Naive thymus-derived CD8-positive, alpha-beta T cell (primary cell): Measurements from ENCODE around the gene ANXA11. TPM values are rescaled to one million over a fixed set of nuclear protein-coding genes. Genes with fewer than 3 reads are reported as not detected.

Source experiments
- ATAC-seq, 2 donors: fragments of 150-1000 bp; cut with Tn5 transposase in 1 of 2; sonication (Bioruptor Pico), chemical (Tn5 transposase) in 1 of 2; 1 replicate in 1 of 2; 2 replicates in 1 of 2; pipeline ENCODE4 v1.10.0; 2021; ENCODE audit warnings: mild to moderate bottlenecking in 2 of 2, moderate library complexity in 2 of 2
- POLR2A ChIA-PET: fragments of 350-600 bp; sonication (Branson Sonifier 250); formaldehyde crosslinking; loops from one replicate; lab custom pipeline; 2021; ENCODE audit warnings: antibody characterized with exemption; lab: Charles Lee
- DNase-seq, 10 donors: peaks; one replicate each; pipeline versions ENCODE4 v3.0.0 to v3.0.0-alpha.2; 2020 to 2022
- H3K27ac Mint-ChIP-seq, 10 donors: one replicate each; pipeline ENCODE4 v1.8.0; 2020 to 2022; ENCODE audit warnings: mild to moderate bottlenecking in 10 of 10, mixed read lengths in 10 of 10, moderate library complexity in 4 of 10, inconsistent platforms in 1 of 10
- H3K27me3 Mint-ChIP-seq, 5 donors: one replicate each; pipeline ENCODE4 v1.8.0; 2021 to 2022; ENCODE audit warnings: mixed read lengths in 5 of 5
- H3K36me3 Mint-ChIP-seq, 3 donors: one replicate each; pipeline ENCODE4 v1.8.0; 2020 to 2022; ENCODE audit warnings: mixed read lengths in 3 of 3, mild to moderate bottlenecking in 2 of 3, inconsistent platforms in 1 of 3
- H3K4me1 Mint-ChIP-seq, 4 donors: one replicate each; pipeline ENCODE4 v1.8.0; 2021 to 2022; ENCODE audit warnings: mixed read lengths in 4 of 4
- H3K4me3 Mint-ChIP-seq, 10 donors: one replicate each; pipeline ENCODE4 v1.8.0; 2020 to 2022; ENCODE audit warnings: mild to moderate bottlenecking in 10 of 10, mixed read lengths in 10 of 10, moderate library complexity in 6 of 10, inconsistent platforms in 1 of 10
- H3K9me3 Mint-ChIP-seq, 9 donors: one replicate each; pipeline ENCODE4 v1.8.0; 2020 to 2022; ENCODE audit warnings: mixed read lengths in 9 of 9, mild to moderate bottlenecking in 3 of 9, inconsistent platforms in 1 of 9, moderate library complexity in 1 of 9
- polyA plus RNA-seq, 3 donors: library from polyadenylated mRNA; unstranded; fragments of 300-500 nt; fragmentation: Illumina TruSeq; gene quantifications; one replicate each; pipeline ENCODE4 v1.2.3, GENCODE V29; 2021
- total RNA-seq, 8 experiments: library from RNA in 2 of 8; stranded (reverse) in 2 of 8; gene quantifications; one replicate each; pipeline ENCODE4 v1.2.3 and lab custom pipeline; 2021 to 2026

The ANXA11 gene
- total and polyA plus RNA-seq, 5 experiments from 2014 or later = 199 to 294 (median 225) TPM

DNA sequence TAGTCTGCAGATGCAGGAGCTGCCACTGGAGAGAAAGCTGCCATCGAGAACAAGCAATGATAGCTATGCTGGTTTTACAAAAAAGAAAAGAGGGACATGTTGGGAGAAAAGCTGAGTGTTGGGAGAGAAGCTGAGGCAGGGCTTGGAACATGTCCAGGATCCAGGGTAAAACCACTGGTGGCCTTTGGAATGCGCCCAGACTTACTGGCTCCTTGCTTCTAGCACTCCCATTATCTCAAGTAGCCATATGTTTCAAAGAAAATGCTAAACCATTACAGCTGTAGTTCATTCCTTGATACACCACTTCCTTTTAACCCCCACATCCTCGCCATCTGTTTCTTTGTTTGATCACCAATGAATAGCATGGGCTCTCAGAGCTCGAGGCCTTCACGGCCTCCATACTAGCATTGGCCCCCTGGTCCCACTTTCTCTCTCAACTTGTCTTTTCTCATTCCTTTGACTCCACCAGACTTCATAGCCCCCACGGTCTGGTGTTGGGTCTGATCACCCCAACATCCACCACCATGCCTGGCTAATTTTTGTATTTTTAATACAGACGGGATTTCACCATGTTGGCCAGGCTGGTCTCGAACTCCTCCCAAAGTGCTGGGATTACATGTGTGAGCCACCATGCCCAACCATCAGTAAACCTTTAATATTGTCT is 96.6 kb downstream of the ANXA11 start:
- POLR2A ChIA-PET = no interaction called here
- ATAC-seq = no peak
- Mint-ChIP-seq H3K36me3 (peaks cover 0 to 35% (median 17%) of the 10 kb centered on the region in 3 donors), H3K27me3 (no peaks in the 10 kb centered on the region), H3K9me3 (peaks cover 0 to 44% (median 17%) of the 10 kb centered on the region in 9 donors), H3K27ac (no peak overlapping the region), H3K4me1 (peaks cover 0 to 10% (median 4%) of the 10 kb centered on the region in 4 donors), H3K4me3 (no peak overlapping the region)
- no peak for DNase-seq

DNA sequence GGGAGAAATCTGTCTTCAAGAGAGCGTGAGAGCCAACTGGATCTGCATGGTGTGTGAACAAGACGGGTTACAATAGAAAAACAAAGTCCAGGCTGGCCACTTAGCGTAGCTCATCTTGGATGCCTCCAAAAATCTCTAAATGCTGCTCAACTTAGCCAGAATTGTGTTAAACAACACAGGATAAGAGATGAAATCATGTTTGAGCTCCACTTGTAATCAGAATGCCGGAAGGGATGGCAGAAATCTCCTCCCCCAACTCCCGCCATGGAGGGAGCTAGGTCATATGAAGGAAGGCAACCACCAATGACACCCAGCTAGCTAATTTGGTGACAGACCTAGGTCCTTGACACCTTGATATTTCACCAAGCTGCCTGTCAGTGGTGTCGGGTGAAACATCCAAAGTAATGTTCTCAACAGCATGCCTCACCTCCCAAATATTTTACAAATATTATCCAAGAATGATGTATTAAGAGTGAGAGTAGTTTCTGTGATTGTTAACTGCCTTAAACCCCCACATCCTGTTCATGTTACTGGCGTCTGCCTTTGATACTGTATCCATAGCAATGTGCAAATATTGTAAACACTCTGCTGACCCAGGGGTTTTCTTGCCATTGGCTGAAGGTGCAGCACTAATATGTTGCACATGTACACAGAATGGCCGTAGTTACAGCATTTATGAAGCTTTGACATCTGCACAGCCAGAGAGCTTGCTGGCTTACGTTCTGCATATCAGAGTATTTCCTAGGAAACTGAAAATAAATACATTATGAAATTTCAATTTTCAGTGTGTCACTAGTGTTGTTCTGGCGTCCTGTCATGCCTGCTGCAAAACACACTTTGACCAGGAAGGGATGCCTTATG is 101.0 kb downstream of the ANXA11 start:
- POLR2A ChIA-PET = no interaction called here
- ATAC-seq (peak; percentile 72 to 80), DNase-seq (peak in 2 of 10 donors; percentile 5 to 16)
- Mint-ChIP-seq H3K4me3 (no peak overlapping the region), H3K36me3 (peaks cover 0 to 25% (median 14%) of the 10 kb centered on the region in 3 donors), H3K27me3 (no peaks in the 10 kb centered on the region), H3K9me3 (peaks cover 0 to 25% (median 10%) of the 10 kb centered on the region in 9 donors), H3K4me1 (peaks cover 0 to 10% (median 4%) of the 10 kb centered on the region in 4 donors), H3K27ac (peak overlapping the region in 3 of 10 donors; percentile 34 to 53 (median 51))

Other genes starting within 250 kb of the ANXA11 start
- gene TMEM254, start 126.9 kb downstream of the ANXA11 start, total RNA-seq = 10 to 100 TPM; 12.8 to 13.0 TPM
- gene TMEM254, start 126.9 kb downstream of the ANXA11 start, polyA plus RNA-seq = 10 to 100 TPM; 25.7 to 40.2 (median 31.1) TPM
- gene PLAC9, start 72.8 kb downstream of the ANXA11 start, total RNA-seq = not detected
- under 1 TPM in 1 of 3 donors, not detected in 2; 0.32 TPM for gene PLAC9, start 72.8 kb downstream of the ANXA11 start, polyA plus RNA-seq
- gene MAT1A, start 84.1 kb upstream of the ANXA11 start, total RNA-seq = not detected
- not detected for gene MAT1A, start 84.1 kb upstream of the ANXA11 start, polyA plus RNA-seq
- not detected for gene DYDC1, start 151.2 kb upstream of the ANXA11 start, total RNA-seq
- gene DYDC1, start 151.2 kb upstream of the ANXA11 start, polyA plus RNA-seq = not detected
- gene DYDC2, start 151.2 kb upstream of the ANXA11 start, total RNA-seq = not detected
- not detected for gene DYDC2, start 151.2 kb upstream of the ANXA11 start, polyA plus RNA-seq
- gene PRXL2A, start 203.0 kb upstream of the ANXA11 start, total RNA-seq = 10 to 100 TPM; 10.2 to 11.6 TPM
- gene PRXL2A, start 203.0 kb upstream of the ANXA11 start, polyA plus RNA-seq = 10 to 100 TPM; 13.8 to 21.3 (median 16.1) TPM
- 100 to 1,000 TPM; 163 to 165 TPM for gene TSPAN14, start 248.8 kb upstream of the ANXA11 start, total RNA-seq
- gene TSPAN14, start 248.8 kb upstream of the ANXA11 start, polyA plus RNA-seq = 100 to 1,000 TPM; 152 to 293 (median 155) TPM